HL-60 (cell line): ENCODE results near the gene CORO1C.
"Not testable (repeated sequence)": the region's sequence is repeated elsewhere in the genome, so short reads cannot be mapped to it uniquely, and the experiment has no call there.

Experiments
- DNase-seq, 2 experiments: peaks; one replicate each; pipeline ENCODE4 v3.0.0-alpha.2; 2010 to 2020; ENCODE audit warnings: low read depth in 1 of 2, low spot score in 1 of 2
- H3K27ac ChIP-seq: fragments of 250-450 bp; sonication (Bioruptor Pico); replicated peaks from 2 replicates; pipeline ENCODE4 v1.5.1; 2020; ENCODE audit warnings: mild to moderate bottlenecking, moderate library complexity
- H3K27me3 ChIP-seq: fragments of 250-450 bp; sonication (Bioruptor Pico); 2 replicates; pipeline ENCODE4 v1.5.1; 2021; ENCODE audit warnings: mild to moderate bottlenecking, moderate library complexity; ENCODE audit not compliant: insufficient read depth, poor library complexity, severe bottlenecking
- H3K4me3 ChIP-seq: replicated peaks from 2 replicates; pipeline ENCODE4 v1.5.1; 2011; ENCODE audit warnings: mild to moderate bottlenecking, control low read depth, low read length; ENCODE audit not compliant: insufficient read depth
- CTCF ChIP-seq: IDR thresholded peaks from one replicate; pipeline ENCODE4 v1.5.1; 2011; ENCODE audit warnings: low read length, control low read depth, inconsistent platforms; ENCODE audit not compliant: insufficient read depth
- GABPA ChIP-seq: IDR thresholded peaks from 2 replicates; pipeline ENCODE4 v1.6.1; 2012; ENCODE audit warnings: low read depth
- POLR2AphosphoS5 ChIP-seq: IDR thresholded peaks from 2 replicates; pipeline ENCODE4 v1.6.1; 2012; ENCODE audit warnings: low read depth
- REST ChIP-seq: IDR thresholded peaks from 2 replicates; pipeline ENCODE4 v1.6.1; 2012; ENCODE audit warnings: low read depth; ENCODE audit not compliant: insufficient replicate concordance
- SPI1 ChIP-seq: IDR thresholded peaks from 2 replicates; pipeline ENCODE4 v1.6.1; 2012; ENCODE audit warnings: low read depth, mild to moderate bottlenecking, borderline replicate concordance

Gene CORO1C

GRCh38 chr12:108655812-108656175, 75.5 kb downstream of the CORO1C start:
- not testable (repeated sequence) for H3K4me3 ChIP-seq, DNase-seq, H3K27ac ChIP-seq, H3K27me3 ChIP-seq

DNA sequence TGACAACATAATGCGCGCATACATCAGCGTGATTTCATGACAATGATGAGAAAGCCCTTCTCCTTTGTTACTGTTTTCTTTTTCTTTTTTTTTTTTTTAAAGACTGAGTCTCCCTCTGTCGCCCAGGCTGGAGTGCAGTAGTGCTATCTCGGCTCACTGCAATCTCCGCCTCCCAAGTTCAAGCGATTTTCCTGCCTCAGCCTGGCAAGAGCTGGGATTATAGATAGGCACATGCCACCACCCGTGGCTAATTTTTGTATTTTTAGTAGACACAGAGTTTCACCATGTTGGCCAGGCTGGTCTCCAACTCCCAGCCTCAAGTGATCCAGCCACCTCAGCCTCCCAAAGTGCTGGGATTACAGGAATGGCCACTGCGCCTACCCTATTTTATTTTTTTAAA, 76.7 kb downstream of the CORO1C start:
- not testable (repeated sequence) for DNase-seq, H3K4me3 ChIP-seq, H3K27ac ChIP-seq, H3K27me3 ChIP-seq

- TF ChIP-seq SPI1 (no peak), POLR2AphosphoS5 (no peak), REST (no peak), CTCF (no peak), GABPA (no peak)
- no peak overlapping the region for H3K4me3 ChIP-seq
- H3K27me3 ChIP-seq: no peaks in the 10 kb centered on the region
- no peak for DNase-seq
- no peak overlapping the region for H3K27ac ChIP-seq
Observed at GRCh38 chr12:108653922-108654321, 77.4 kb downstream of the CORO1C start.

DNA sequence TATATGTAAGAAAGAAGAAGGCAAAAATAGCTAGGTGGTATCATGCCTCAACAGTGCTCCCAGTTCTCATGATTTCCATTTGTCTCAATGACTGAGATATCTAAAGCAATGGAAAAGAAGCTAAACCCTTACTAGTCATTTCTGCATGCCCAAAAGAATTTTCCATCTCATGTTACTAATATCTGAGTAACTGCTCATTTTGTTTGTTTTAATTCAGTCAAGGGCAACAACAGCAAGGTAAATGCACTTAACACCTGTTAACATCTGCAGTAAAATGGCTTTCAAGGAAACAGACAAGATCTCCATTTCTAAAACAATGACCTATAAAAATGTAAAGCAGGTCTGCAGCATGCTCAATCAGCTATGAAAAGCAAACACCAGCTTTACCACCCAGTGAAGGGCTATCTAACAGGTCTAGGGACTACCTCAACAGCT, 78.2 kb downstream of the CORO1C start:
- H3K4me3 ChIP-seq: no peak overlapping the region

More for the DNA sequence above, 78.2 kb downstream of the CORO1C start:
- no peaks in the 10 kb centered on the region for H3K27me3 ChIP-seq
- DNase-seq: no peak
- no peak for TF ChIP-seq CTCF
- TF ChIP-seq POLR2AphosphoS5: no peak
- TF ChIP-seq REST: no peak
- TF ChIP-seq SPI1: no peak
- no peak for TF ChIP-seq GABPA
- H3K27ac ChIP-seq: no peak overlapping the region
